Liver (tissue), 9 donors: Measurements from ENCODE around the gene SH2D5. TPM values are rescaled to one million over a fixed set of nuclear protein-coding genes. Genes with fewer than 3 reads are reported as not detected.

Source experiments
- DNase-seq: peaks from one replicate; pipeline ENCODE4 v3.0.0-alpha.2; 2017; ENCODE audit warnings: low spot score
- H3K27ac ChIP-seq, 2 donors: one replicate each; pipeline ENCODE4 v1.7.0; 2013; ENCODE audit warnings: inconsistent platforms in 2 of 2, low read length in 2 of 2, control low read depth in 1 of 2, low read depth in 1 of 2, mild to moderate bottlenecking in 1 of 2
- H3K27me3 ChIP-seq, 4 donors: one replicate each; pipeline versions ENCODE4 v1.6.1 to v1.7.0; 2013; ENCODE audit warnings: low read length in 3 of 4, inconsistent platforms in 1 of 4, mild to moderate bottlenecking in 1 of 4, moderate library complexity in 1 of 4; ENCODE audit not compliant: control insufficient read depth in 4 of 4, insufficient read depth in 4 of 4
- H3K36me3 ChIP-seq, 4 donors: one replicate each; pipeline versions ENCODE4 v1.6.1 to v1.7.0; 2013; ENCODE audit warnings: low read length in 3 of 4, mild to moderate bottlenecking in 3 of 4, low read depth in 1 of 4, moderate library complexity in 1 of 4; ENCODE audit not compliant: control insufficient read depth in 4 of 4, insufficient read depth in 3 of 4
- H3K4me1 ChIP-seq, 4 donors: one replicate each; pipeline versions ENCODE4 v1.6.1 to v1.7.0; 2013; ENCODE audit warnings: low read length in 3 of 4, mild to moderate bottlenecking in 3 of 4, moderate library complexity in 1 of 4; ENCODE audit not compliant: control insufficient read depth in 4 of 4, insufficient read depth in 4 of 4
- H3K4me3 ChIP-seq, 3 donors: one replicate each; pipeline versions ENCODE4 v1.6.1 to v1.7.0; 2013; ENCODE audit warnings: low read length in 3 of 3, control low read depth in 1 of 3, low read depth in 1 of 3, mild to moderate bottlenecking in 1 of 3
- H3K9ac ChIP-seq, 2 donors: one replicate each; pipeline ENCODE4 v1.7.0; 2013; ENCODE audit warnings: low read length in 2 of 2, mild to moderate bottlenecking in 2 of 2, moderate library complexity in 2 of 2, control low read depth in 1 of 2, low read depth in 1 of 2
- H3K9me3 ChIP-seq, 4 donors: one replicate each; pipeline versions ENCODE4 v1.6.1 to v1.7.0; 2013; ENCODE audit warnings: low read length in 3 of 4; ENCODE audit not compliant: control insufficient read depth in 4 of 4
- ATF3 ChIP-seq: IDR thresholded peaks from 2 replicates; pipeline ENCODE4 v1.6.1; 2016; ENCODE audit warnings: antibody characterized with exemption
- EGR1 ChIP-seq, 2 donors: IDR thresholded peaks; 2 replicates each; pipeline ENCODE4 v1.6.1; 2016 to 2018; ENCODE audit warnings: antibody characterized with exemption in 2 of 2, low read depth in 2 of 2
- FOXA1 ChIP-seq: IDR thresholded peaks from 2 replicates; pipeline ENCODE4 v1.6.1; 2016; ENCODE audit warnings: antibody characterized with exemption
- FOXA2 ChIP-seq: IDR thresholded peaks from 2 replicates; pipeline ENCODE4 v1.6.1; 2016; ENCODE audit warnings: antibody characterized with exemption
- HNF4A ChIP-seq, 2 donors: conservative IDR thresholded peaks; 2 replicates each; pipeline ENCODE4 v1.6.1; 2016; ENCODE audit warnings: antibody characterized with exemption in 2 of 2, mild to moderate bottlenecking in 2 of 2
- HNF4G ChIP-seq: IDR thresholded peaks from 2 replicates; pipeline ENCODE4 v1.6.1; 2016; ENCODE audit warnings: antibody characterized with exemption
- JUND ChIP-seq, 2 donors: IDR thresholded peaks; 2 replicates each; pipeline ENCODE4 v1.6.1; 2016; ENCODE audit warnings: antibody characterized with exemption in 2 of 2
- NR2F2 ChIP-seq: IDR thresholded peaks from 2 replicates; pipeline ENCODE4 v1.6.1; 2016; ENCODE audit warnings: antibody characterized with exemption
- RAD21 ChIP-seq, 2 donors: IDR thresholded peaks; 2 replicates each; pipeline ENCODE4 v1.6.1; 2016; ENCODE audit warnings: antibody characterized with exemption in 2 of 2, mild to moderate bottlenecking in 2 of 2
- REST ChIP-seq: IDR thresholded peaks from 2 replicates; pipeline ENCODE4 v1.6.1; 2016; ENCODE audit warnings: antibody characterized with exemption, mild to moderate bottlenecking
- RXRA ChIP-seq, 2 donors: IDR thresholded peaks; 2 replicates each; pipeline ENCODE4 v1.6.1; 2017 to 2018; ENCODE audit warnings: antibody characterized with exemption in 2 of 2, mild to moderate bottlenecking in 1 of 2
- SP1 ChIP-seq: IDR thresholded peaks from 2 replicates; pipeline ENCODE4 v1.6.1; 2018; ENCODE audit warnings: antibody characterized with exemption, mild to moderate bottlenecking
- TAF1 ChIP-seq: conservative IDR thresholded peaks from 2 replicates; pipeline ENCODE4 v1.6.1; 2016; ENCODE audit warnings: antibody characterized with exemption, mild to moderate bottlenecking
- YY1 ChIP-seq: IDR thresholded peaks from 2 replicates; pipeline ENCODE4 v1.6.1; 2016; ENCODE audit warnings: antibody characterized with exemption, mild to moderate bottlenecking
- WGBS: extraction: QIAGEN DNeasy Blood & Tissue Kit; methylation state at CpG from one replicate; pipeline ENCODE4 v1.1.7; 2013; 5-methylcytosine and 5-hydroxymethylcytosine counted together
- polyA plus RNA-seq, 2 donors: library from polyadenylated mRNA; stranded (reverse) in 1 of 2; unstranded in 1 of 2; fragments of 200-250 nt in 1 of 2; fragments of >200 nt in 1 of 2; fragmentation: Nextera tagmentation in 1 of 2; extraction: Ambion mirVana in 1 of 2; gene quantifications; one replicate each; pipeline versions ENCODE4 v1.2.1 to v1.2.3, GENCODE V29; 2013 to 2015
- total RNA-seq, 2 donors: library from RNA; depleted of rRNA; stranded (reverse); fragments of >200 nt; gene quantifications; one replicate each; pipeline ENCODE4 v1.2.3, GENCODE V29; 2014
- TF ChIP-seq, protein P1 (sequence below): IDR thresholded peaks from 2 replicates; pipeline ENCODE4 v1.6.1; 2016; ENCODE audit warnings: antibody characterized with exemption
- TF ChIP-seq, protein P2 (sequence below): IDR thresholded peaks from 2 replicates; pipeline ENCODE4 v1.6.1; 2016; ENCODE audit warnings: antibody characterized with exemption
- TF ChIP-seq, protein P3 (sequence below): fragments of 150-350 bp; IDR thresholded peaks from 2 replicates; pipeline ENCODE4 v1.5.1; 2017; ENCODE audit warnings: improper control_type of control experiment, low read depth, low read length; ENCODE audit not compliant: missing input control
- donor health status: healthy.
- donor health status: healthy.
- donor health status: healthy.
- donor health status: healthy.
- donor health status: healthy.

Gene SH2D5
- total and polyA plus RNA-seq, 4 donors = 0.05 TPM; not detected in 3

DNA sequence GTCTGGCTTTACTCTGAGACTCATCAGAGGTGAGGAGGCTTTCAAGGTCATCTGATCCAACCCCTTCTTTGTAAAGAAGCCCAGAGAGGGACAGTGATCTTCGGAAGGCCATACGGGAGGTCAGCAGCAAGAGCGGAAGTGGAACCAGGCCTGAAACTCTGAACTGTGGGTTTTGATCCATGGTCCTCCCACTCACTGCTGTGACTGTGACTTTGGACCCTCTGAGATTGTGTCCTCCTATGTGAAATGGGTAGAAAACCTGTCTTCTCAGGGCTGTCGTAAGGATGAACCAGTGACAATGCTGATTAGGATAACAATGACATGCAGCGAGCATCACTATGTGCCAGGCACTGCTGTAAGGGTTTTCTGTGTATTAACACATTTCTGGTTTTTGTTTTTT, 61.6 kb downstream of the SH2D5 start:
- no peaks in the 10 kb centered on the region for H3K9me3 ChIP-seq
- no peak for DNase-seq
- no peaks in the 10 kb centered on the region for H3K4me1 ChIP-seq
- 94% methylated on average over 5 of the region's 5 CpGs for WGBS
- TF ChIP-seq, protein P1, sequence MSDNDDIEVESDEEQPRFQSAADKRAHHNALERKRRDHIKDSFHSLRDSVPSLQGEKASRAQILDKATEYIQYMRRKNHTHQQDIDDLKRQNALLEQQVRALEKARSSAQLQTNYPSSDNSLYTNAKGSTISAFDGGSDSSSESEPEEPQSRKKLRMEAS = no peak
- TF ChIP-seq HNF4G (no peak), NR2F2 (no peak), FOXA1 (no peak), RXRA (IDR thresholded peaks at IDR 0.05) (no peak), REST (no peak), YY1 (no peak), EGR1 (IDR thresholded peaks at IDR 0.05; ENCODE audit: low read depth in 2 of 2) (no peak), JUND (IDR thresholded peaks at IDR 0.05) (no peak), FOXA2 (no peak), TAF1 (no peak), ATF3 (no peak), SP1 (no peak), RAD21 (IDR thresholded peaks at IDR 0.05) (no peak), HNF4A (conservative IDR thresholded peaks at IDR 0.05) (no peak)
- TF ChIP-seq, protein P2, sequence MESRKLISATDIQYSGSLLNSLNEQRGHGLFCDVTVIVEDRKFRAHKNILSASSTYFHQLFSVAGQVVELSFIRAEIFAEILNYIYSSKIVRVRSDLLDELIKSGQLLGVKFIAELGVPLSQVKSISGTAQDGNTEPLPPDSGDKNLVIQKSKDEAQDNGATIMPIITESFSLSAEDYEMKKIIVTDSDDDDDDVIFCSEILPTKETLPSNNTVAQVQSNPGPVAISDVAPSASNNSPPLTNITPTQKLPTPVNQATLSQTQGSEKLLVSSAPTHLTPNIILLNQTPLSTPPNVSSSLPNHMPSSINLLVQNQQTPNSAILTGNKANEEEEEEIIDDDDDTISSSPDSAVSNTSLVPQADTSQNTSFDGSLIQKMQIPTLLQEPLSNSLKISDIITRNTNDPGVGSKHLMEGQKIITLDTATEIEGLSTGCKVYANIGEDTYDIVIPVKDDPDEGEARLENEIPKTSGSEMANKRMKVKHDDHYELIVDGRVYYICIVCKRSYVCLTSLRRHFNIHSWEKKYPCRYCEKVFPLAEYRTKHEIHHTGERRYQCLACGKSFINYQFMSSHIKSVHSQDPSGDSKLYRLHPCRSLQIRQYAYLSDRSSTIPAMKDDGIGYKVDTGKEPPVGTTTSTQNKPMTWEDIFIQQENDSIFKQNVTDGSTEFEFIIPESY = no peak
- TF ChIP-seq, protein P3, sequence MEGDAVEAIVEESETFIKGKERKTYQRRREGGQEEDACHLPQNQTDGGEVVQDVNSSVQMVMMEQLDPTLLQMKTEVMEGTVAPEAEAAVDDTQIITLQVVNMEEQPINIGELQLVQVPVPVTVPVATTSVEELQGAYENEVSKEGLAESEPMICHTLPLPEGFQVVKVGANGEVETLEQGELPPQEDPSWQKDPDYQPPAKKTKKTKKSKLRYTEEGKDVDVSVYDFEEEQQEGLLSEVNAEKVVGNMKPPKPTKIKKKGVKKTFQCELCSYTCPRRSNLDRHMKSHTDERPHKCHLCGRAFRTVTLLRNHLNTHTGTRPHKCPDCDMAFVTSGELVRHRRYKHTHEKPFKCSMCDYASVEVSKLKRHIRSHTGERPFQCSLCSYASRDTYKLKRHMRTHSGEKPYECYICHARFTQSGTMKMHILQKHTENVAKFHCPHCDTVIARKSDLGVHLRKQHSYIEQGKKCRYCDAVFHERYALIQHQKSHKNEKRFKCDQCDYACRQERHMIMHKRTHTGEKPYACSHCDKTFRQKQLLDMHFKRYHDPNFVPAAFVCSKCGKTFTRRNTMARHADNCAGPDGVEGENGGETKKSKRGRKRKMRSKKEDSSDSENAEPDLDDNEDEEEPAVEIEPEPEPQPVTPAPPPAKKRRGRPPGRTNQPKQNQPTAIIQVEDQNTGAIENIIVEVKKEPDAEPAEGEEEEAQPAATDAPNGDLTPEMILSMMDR = no peak
- H3K4me3 ChIP-seq = no peak overlapping the region
- H3K36me3 ChIP-seq = no peaks in the 10 kb centered on the region
- H3K27me3 ChIP-seq = no peaks in the 10 kb centered on the region
- no peak overlapping the region for H3K27ac ChIP-seq
- H3K9ac ChIP-seq = no peak overlapping the region

Other genes starting within 250 kb of the SH2D5 start
- 10 to 100 TPM; 12.3 to 13.0 TPM for gene CAMK2N1, start 246.5 kb downstream of the SH2D5 start, total RNA-seq
- gene CAMK2N1, start 246.5 kb downstream of the SH2D5 start, polyA plus RNA-seq = 10 to 100 TPM; 14.9 to 15.1 TPM
- 10 to 100 TPM in 1 of 2 donors, 1 to 10 TPM in 1; 9.5 to 17.1 TPM for gene MUL1, start 224.6 kb downstream of the SH2D5 start, total RNA-seq
- 10 to 100 TPM; 16.6 to 19.4 TPM for gene MUL1, start 224.6 kb downstream of the SH2D5 start, polyA plus RNA-seq
- gene FAM43B, start 180.1 kb downstream of the SH2D5 start, total RNA-seq = under 1 TPM; 0.08 to 0.09 TPM
- gene FAM43B, start 180.1 kb downstream of the SH2D5 start, polyA plus RNA-seq = under 1 TPM; 0.06 TPM
- 1 to 10 TPM in 1 of 2 donors, under 1 TPM in 1; 0.42 to 8.1 TPM for gene CDA, start 143.6 kb downstream of the SH2D5 start, total RNA-seq
- gene CDA, start 143.6 kb downstream of the SH2D5 start, polyA plus RNA-seq = 10 to 100 TPM; 25.6 to 38.9 TPM
- gene PINK1, start 99.2 kb downstream of the SH2D5 start, total RNA-seq = 10 to 100 TPM; 55.9 to 68.5 TPM
- gene PINK1, start 99.2 kb downstream of the SH2D5 start, polyA plus RNA-seq = 100 to 1,000 TPM in 1 of 2 donors, 10 to 100 TPM in 1; 52.7 to 118 TPM
- gene DDOST, start 71.3 kb downstream of the SH2D5 start, total RNA-seq = 100 to 1,000 TPM; 152 to 176 TPM
- 100 to 1,000 TPM in 1 of 2 donors, 10 to 100 TPM in 1; 70.2 to 193 TPM for gene DDOST, start 71.3 kb downstream of the SH2D5 start, polyA plus RNA-seq
- gene KIF17, start 14.7 kb downstream of the SH2D5 start, total RNA-seq = 1 to 10 TPM; 1.7 to 2.7 TPM
- gene KIF17, start 14.7 kb downstream of the SH2D5 start, polyA plus RNA-seq = 1 to 10 TPM; 1.0 to 2.4 TPM
- 100 to 1,000 TPM; 104 to 115 TPM for gene HP1BP3, start 54.6 kb upstream of the SH2D5 start, total RNA-seq
- gene HP1BP3, start 54.6 kb upstream of the SH2D5 start, polyA plus RNA-seq = 10 to 100 TPM; 34.8 to 41.0 TPM